ENCODE data around the gene LRRC75A. TPM values are rescaled to one million over a fixed set of nuclear protein-coding genes. Genes with fewer than 3 reads are reported as not detected.

LRRC75A gene
- total and polyA plus RNA-seq, 2 donors (not counting 1 experiment from before 2014, with no cell fraction given): 0.64 to 3.1 TPM

DNA sequence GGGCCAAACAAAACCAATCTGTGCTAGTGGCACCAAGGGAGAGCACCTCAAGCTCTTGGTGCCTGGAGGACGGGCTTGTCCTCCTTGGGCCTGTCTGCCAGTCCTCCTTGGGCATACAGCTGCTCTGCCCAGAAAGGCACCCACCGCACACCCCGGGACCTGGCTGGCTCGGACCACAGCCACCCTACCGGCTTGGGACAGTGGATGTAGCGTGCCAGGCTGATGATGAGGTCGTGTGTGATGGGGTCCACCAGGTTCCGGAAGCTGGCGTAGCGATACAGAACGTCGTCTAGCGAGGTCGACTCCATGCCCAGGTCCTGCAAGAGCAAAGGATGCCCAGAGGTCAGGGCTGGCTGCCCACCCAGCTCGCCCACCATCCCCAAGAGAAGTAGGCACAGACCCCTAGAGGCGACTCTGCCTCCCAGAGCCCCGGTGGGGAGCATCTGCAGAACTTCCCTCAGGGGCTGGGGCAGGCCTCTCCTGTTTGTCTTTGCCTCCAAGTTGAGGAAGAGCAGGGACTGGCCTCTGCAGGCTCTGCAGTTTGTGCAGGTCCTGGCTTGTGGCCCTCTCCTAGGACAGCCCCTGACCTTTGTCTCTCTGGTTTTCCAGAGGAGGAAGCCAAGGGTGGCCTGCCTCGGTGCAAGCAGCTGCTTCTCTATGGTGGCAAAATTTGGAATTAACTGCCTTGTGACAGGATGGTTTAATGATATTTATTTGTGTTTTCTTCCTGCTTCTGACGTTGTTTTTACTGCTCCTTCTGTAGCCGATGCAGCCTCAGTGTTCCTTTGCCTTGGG is 29.7 kb downstream of the LRRC75A start:
- H3K4me1 ChIP-seq (ENCODE audit: control insufficient read depth, extremely low read depth, insufficient read depth, low read length): no peaks in the 10 kb centered on the region
- H3K9me3 ChIP-seq (ENCODE audit: control insufficient read depth, insufficient read depth, low read depth, low read length): no peaks in the 10 kb centered on the region
- no peaks in the 10 kb centered on the region for H3K27me3 ChIP-seq (ENCODE audit: control insufficient read depth, insufficient read depth, low read length)
- DNase-seq (ENCODE audit: low read depth in 2 of 2): no peak
- no peak overlapping the region for H2AFZ ChIP-seq (ENCODE audit: low read length)
- peaks cover 2% of the 10 kb centered on the region for H3K36me3 ChIP-seq (ENCODE audit: control insufficient read depth, insufficient read depth, low read length)
- H3K9ac ChIP-seq (ENCODE audit: insufficient read depth, low read length): no peak overlapping the region
- H3K79me2 ChIP-seq (ENCODE audit: control insufficient read depth, insufficient read depth, low read length): no peaks in the 10 kb centered on the region
- H3K27ac ChIP-seq (ENCODE audit: insufficient read depth, low read length): no peak overlapping the region
- no peak overlapping the region for H3K4me2 ChIP-seq (ENCODE audit: extremely low read depth, insufficient read depth, low read length)
- H4K20me1 ChIP-seq (ENCODE audit: control insufficient read depth, extremely low read depth, insufficient read depth, low read length): no peaks in the 10 kb centered on the region
- no peak overlapping the region for H3K4me3 ChIP-seq (replicated peaks in 1 of 4; ENCODE audit: control extremely low read depth in 1 of 4, insufficient read depth in 1 of 4, low read depth in 3 of 4, low read length in 4 of 4)
- TF ChIP-seq CTCF (conservative IDR thresholded peaks at IDR 0.05 in 1 of 2, IDR thresholded peaks at IDR 0.05 in 1 of 2; ENCODE audit: low read depth in 1 of 2, low read length in 2 of 2) (no peak), EZH2 (IDR thresholded peaks at IDR 0.05; ENCODE audit: low read length, missing control alignments) (no peak)

- no peak overlapping the region for H3K27ac ChIP-seq (ENCODE audit: insufficient read depth, low read length)
- H3K4me2 ChIP-seq (ENCODE audit: extremely low read depth, insufficient read depth, low read length): no peak overlapping the region
- H3K9me3 ChIP-seq (ENCODE audit: control insufficient read depth, insufficient read depth, low read depth, low read length): no peaks in the 10 kb centered on the region
- H3K79me2 ChIP-seq (ENCODE audit: control insufficient read depth, insufficient read depth, low read length): no peaks in the 10 kb centered on the region
- no peak for TF ChIP-seq CTCF (conservative IDR thresholded peaks at IDR 0.05 in 1 of 2, IDR thresholded peaks at IDR 0.05 in 1 of 2; ENCODE audit: low read depth in 1 of 2, low read length in 2 of 2)
- no peak for TF ChIP-seq EZH2 (IDR thresholded peaks at IDR 0.05; ENCODE audit: low read length, missing control alignments)
- no peaks in the 10 kb centered on the region for H3K27me3 ChIP-seq (ENCODE audit: control insufficient read depth, insufficient read depth, low read length)
- no peaks in the 10 kb centered on the region for H3K4me1 ChIP-seq (ENCODE audit: control insufficient read depth, extremely low read depth, insufficient read depth, low read length)
- no peaks in the 10 kb centered on the region for H4K20me1 ChIP-seq (ENCODE audit: control insufficient read depth, extremely low read depth, insufficient read depth, low read length)
- peaks cover 2% of the 10 kb centered on the region for H3K36me3 ChIP-seq (ENCODE audit: control insufficient read depth, insufficient read depth, low read length)
- H2AFZ ChIP-seq (ENCODE audit: low read length): no peak overlapping the region
- H3K4me3 ChIP-seq (replicated peaks in 1 of 4; ENCODE audit: control extremely low read depth in 1 of 4, insufficient read depth in 1 of 4, low read depth in 3 of 4, low read length in 4 of 4): no peak overlapping the region
- no peak for DNase-seq (ENCODE audit: low read depth in 2 of 2)
- H3K9ac ChIP-seq (ENCODE audit: insufficient read depth, low read length): no peak overlapping the region
These were observed 30.5 kb downstream of the LRRC75A start for GRCh38 chr17:16461606-16461866.

DNA sequence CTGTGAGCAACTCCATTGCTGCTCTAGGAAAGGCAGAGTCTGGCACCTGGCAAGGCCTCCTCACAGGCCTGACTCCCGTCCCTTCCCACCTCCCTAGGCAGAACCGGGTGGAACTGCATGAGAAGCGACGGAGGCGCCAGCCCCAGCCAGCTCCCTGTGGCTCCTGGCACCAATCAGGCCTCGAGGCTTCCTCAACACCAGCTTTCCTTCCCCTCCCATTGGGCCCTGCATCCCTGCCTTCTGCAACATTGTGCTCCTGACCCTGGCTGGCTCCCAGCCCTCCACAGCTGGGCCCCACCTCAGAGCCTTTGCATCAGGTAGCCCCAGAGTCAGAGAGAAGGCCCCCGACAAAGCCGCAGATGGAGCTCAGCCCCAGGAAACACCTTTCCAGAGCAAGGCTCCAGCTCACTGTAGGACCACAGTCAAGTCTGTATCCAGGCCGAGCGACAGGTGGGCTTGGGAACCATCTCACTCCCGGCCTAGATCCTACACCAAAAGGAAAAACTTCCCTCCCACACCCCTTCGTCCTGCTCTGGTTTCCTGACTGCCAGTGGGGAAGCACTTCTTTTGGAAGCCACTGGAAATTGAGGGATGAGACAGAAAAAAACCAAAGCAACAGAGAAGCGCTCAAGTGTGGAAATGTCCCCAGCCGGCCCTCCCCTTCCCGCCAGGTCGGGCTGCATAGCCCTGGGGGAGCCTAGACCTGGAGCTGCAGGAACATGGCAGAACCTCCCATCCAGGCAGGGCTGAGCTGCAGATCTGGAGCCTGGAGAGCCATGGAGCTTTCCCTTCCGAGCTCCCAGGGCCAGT is 31.0 kb downstream of the LRRC75A start:
- H3K27me3 ChIP-seq (ENCODE audit: control insufficient read depth, insufficient read depth, low read length): no peaks in the 10 kb centered on the region
- TF ChIP-seq CTCF (conservative IDR thresholded peaks at IDR 0.05 in 1 of 2, IDR thresholded peaks at IDR 0.05 in 1 of 2; ENCODE audit: low read depth in 1 of 2, low read length in 2 of 2): no peak
- TF ChIP-seq EZH2 (IDR thresholded peaks at IDR 0.05; ENCODE audit: low read length, missing control alignments): no peak
- no peak for DNase-seq (ENCODE audit: low read depth in 2 of 2)
- no peak overlapping the region for H3K27ac ChIP-seq (ENCODE audit: insufficient read depth, low read length)
- no peak overlapping the region for H2AFZ ChIP-seq (ENCODE audit: low read length)
- no peak overlapping the region for H3K9ac ChIP-seq (ENCODE audit: insufficient read depth, low read length)
- no peak overlapping the region for H3K4me2 ChIP-seq (ENCODE audit: extremely low read depth, insufficient read depth, low read length)
- H3K4me1 ChIP-seq (ENCODE audit: control insufficient read depth, extremely low read depth, insufficient read depth, low read length): no peaks in the 10 kb centered on the region
- H3K79me2 ChIP-seq (ENCODE audit: control insufficient read depth, insufficient read depth, low read length): no peaks in the 10 kb centered on the region
- peaks cover 2% of the 10 kb centered on the region for H3K36me3 ChIP-seq (ENCODE audit: control insufficient read depth, insufficient read depth, low read length)
- no peaks in the 10 kb centered on the region for H4K20me1 ChIP-seq (ENCODE audit: control insufficient read depth, extremely low read depth, insufficient read depth, low read length)
- H3K9me3 ChIP-seq (ENCODE audit: control insufficient read depth, insufficient read depth, low read depth, low read length): no peaks in the 10 kb centered on the region
- no peak overlapping the region for H3K4me3 ChIP-seq (replicated peaks in 1 of 4; ENCODE audit: control extremely low read depth in 1 of 4, insufficient read depth in 1 of 4, low read depth in 3 of 4, low read length in 4 of 4)
